Right ventricle myocardium superior (tissue), 1 donor: ENCODE data around the gene POMT2. TPM values are rescaled to one million over a fixed set of nuclear protein-coding genes. Genes with fewer than 3 reads are reported as not detected.

Source experiments
- ATAC-seq: fragments of 200-7000 bp; cut with Tn5 transposase; one replicate; pipeline ENCODE4 v1.9.1; 2020; ENCODE audit warnings: mild to moderate bottlenecking; ENCODE audit not compliant: poor library complexity
- DNase-seq: peaks from one replicate; pipeline ENCODE4 v3.0.0-alpha.2; 2020
- intact Hi-C: fragments of 100-400 bp; cut with DNase I; formaldehyde crosslinking; loops from one replicate; pipeline ENCODE4 v1.11.2; 2022
- microRNA-seq: library from miRNA; unstranded; fragments of <30 nt; microRNA quantifications from one replicate; pipeline ENCODE4 v1.2.0, GENCODE V29; 2020
- total RNA-seq: library from RNA; stranded (reverse); fragmentation: NEBNext Ultra II Directional; extraction: Animal tissue kit (Norgen Biotek cat#: 25700); gene quantifications from one replicate; pipeline ENCODE4 v1.2.1, GENCODE V29; 2021
- donor health status: DM: no; HTN: yes; CAD: no; lungs with severe emphysema.

The POMT2 gene
- total RNA-seq, 1 donor from 2014 or later: 19.7 TPM

- ATAC-seq (no peak), DNase-seq (no peak)
- intact Hi-C loops: no loop called here
These were observed 94.7 kb downstream of the POMT2 start for GRCh38 chr14:77225892-77226557.

DNA sequence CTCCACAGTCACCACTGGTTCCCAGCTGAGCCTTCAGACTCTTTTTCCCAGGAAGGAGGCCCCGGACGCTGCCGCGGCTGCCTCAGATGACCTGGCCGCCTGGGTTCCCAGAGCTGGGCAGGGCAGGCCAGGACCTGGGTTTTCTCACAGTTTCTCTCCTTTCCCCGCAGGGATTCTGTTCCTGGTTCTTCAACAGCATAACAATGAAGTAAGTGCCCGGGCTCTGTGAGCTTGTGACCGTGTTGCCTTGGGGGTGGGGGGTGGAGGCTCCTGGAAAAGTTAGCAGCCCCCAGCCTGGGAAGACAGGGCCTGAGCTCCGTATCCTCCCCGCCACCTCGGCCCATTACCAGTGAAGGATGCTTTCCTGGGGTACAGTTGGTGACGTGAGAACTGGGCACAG lies 95.4 kb downstream of the POMT2 start:
- DNase-seq (no peak), ATAC-seq (no peak)
- intact Hi-C loops: no loop called here

Small RNA genes within 50 kb of the gene (microRNA-seq; reads per million reads assigned to microRNA genes)
- gene MIR1260A: not detected

Other genes starting within 250 kb of the POMT2 start
- gene CIPC, start 222.6 kb downstream of the POMT2 start, total RNA-seq: 64.1 TPM
- not detected for gene ZDHHC22, start 179.1 kb downstream of the POMT2 start, total RNA-seq
- 2.9 TPM for gene TMEM63C, start 139.1 kb downstream of the POMT2 start, total RNA-seq
- not detected for gene NGB, start 49.7 kb downstream of the POMT2 start, total RNA-seq
- 14.9 TPM for gene GSTZ1, start 153 bp upstream of the POMT2 start, total RNA-seq
- gene TMED8, start 56.2 kb upstream of the POMT2 start, total RNA-seq: 4.8 TPM
- not detected for gene SAMD15, start 56.5 kb upstream of the POMT2 start, total RNA-seq
- gene NOXRED1, start 102.6 kb upstream of the POMT2 start, total RNA-seq: not detected
- 10.9 TPM for gene VIPAS39, start 136.7 kb upstream of the POMT2 start, total RNA-seq
- 205 TPM for gene AHSA1, start 137.2 kb upstream of the POMT2 start, total RNA-seq
- gene ISM2, start 177.9 kb upstream of the POMT2 start, total RNA-seq: not detected